HL-60 (cell line): ENCODE data around the gene B3GNT8.
"Not testable (repeated sequence)": the region's sequence is repeated elsewhere in the genome, so short reads cannot be mapped to it uniquely, and the experiment has no call there.

Experiments used
- DNase-seq, 2 experiments: peaks; one replicate each; pipeline ENCODE4 v3.0.0-alpha.2; 2010 to 2020; ENCODE audit warnings: low read depth in 1 of 2, low spot score in 1 of 2
- H3K27ac ChIP-seq: fragments of 250-450 bp; sonication (Bioruptor Pico); replicated peaks from 2 replicates; pipeline ENCODE4 v1.5.1; 2020; ENCODE audit warnings: mild to moderate bottlenecking, moderate library complexity
- H3K27me3 ChIP-seq: fragments of 250-450 bp; sonication (Bioruptor Pico); 2 replicates; pipeline ENCODE4 v1.5.1; 2021; ENCODE audit warnings: mild to moderate bottlenecking, moderate library complexity; ENCODE audit not compliant: insufficient read depth, poor library complexity, severe bottlenecking
- H3K4me3 ChIP-seq: replicated peaks from 2 replicates; pipeline ENCODE4 v1.5.1; 2011; ENCODE audit warnings: mild to moderate bottlenecking, control low read depth, low read length; ENCODE audit not compliant: insufficient read depth
- GABPA ChIP-seq: IDR thresholded peaks from 2 replicates; pipeline ENCODE4 v1.6.1; 2012; ENCODE audit warnings: low read depth
- POLR2AphosphoS5 ChIP-seq: IDR thresholded peaks from 2 replicates; pipeline ENCODE4 v1.6.1; 2012; ENCODE audit warnings: low read depth
- SPI1 ChIP-seq: IDR thresholded peaks from 2 replicates; pipeline ENCODE4 v1.6.1; 2012; ENCODE audit warnings: low read depth, mild to moderate bottlenecking, borderline replicate concordance
- TF ChIP-seq, protein P1 (sequence below): IDR thresholded peaks from 2 replicates; pipeline ENCODE4 v1.6.1; 2012; ENCODE audit warnings: low read depth; ENCODE audit not compliant: insufficient replicate concordance
- TF ChIP-seq, protein P2 (sequence below): IDR thresholded peaks from one replicate; pipeline ENCODE4 v1.5.1; 2011; ENCODE audit warnings: low read length, control low read depth, inconsistent platforms; ENCODE audit not compliant: insufficient read depth

Gene B3GNT8

DNA sequence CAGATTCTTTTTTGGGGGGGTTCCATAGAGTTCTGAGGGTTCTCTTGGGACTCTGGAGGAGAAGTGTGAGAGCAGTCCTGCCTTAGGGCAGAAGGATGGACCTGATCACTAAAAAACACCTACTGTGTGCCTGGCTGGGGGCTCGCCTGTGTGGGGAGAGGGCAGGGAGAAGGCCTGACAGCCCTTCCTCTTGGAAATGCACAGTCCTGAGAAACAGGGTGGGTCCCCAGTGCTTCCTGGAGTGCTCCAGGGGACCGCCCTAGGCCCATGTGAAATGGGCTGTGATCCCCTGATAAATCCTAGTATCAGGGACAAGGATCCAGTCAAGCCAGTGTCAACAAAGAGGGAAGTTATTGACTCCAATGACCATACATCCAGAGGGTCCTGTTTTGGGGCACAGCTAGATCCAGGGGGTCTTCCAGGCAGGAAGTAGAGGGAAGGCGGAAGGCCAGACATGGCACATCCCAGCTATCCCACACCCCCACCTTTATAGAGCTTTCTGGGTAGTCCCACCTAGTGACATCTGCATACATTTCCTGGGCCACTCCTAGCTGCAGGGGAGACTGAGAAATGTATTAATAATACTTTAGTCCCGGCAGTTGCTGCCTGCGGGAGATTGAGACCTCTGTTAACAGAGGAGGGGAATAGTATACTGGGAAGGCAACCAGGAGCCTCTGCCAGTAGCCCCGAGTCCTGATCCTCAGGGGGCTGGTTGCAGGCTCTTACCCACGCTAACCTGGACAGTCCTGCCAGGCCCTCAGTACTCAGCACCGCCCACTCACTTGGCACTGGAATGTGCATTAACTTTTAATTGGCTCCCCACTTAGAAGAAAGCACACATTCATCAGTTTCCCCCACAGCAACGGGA is 15.8 kb downstream of the B3GNT8 start:
- Histone ChIP-seq H3K27ac (peak overlapping the region; percentile 92), H3K27me3 (no peaks in the 10 kb centered on the region)
- DNase-seq = no peak

DNA sequence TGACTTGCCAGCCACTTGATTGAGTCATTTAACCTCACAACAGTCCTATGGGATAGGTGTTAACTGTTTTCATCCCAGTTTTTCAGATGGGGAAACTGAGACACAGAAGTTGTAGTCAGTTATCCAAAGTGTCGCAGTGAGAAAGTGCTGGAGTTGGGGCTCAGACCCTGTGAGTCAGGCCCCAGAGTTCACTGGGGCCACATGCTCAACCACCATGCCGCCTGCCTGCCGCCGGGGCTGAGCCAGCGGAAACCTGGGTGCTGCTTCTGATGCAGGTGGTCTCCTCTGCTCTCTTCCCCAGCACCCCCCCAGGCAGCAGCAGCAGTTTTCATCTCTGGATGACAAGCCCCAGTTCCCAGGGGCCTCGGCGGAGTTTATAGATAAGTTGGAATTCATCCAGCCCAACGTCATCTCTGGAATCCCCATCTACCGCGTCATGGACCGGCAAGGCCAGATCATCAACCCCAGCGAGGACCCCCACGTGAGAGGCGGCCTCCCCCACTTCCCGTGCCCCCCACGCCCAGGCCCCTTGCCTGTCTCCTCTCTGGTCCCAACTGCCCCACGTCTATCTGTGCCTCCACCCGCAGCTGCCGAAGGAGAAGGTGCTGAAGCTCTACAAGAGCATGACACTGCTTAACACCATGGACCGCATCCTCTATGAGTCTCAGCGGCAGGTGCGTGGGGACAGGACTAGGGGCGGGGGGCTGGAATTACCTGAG is 16.7 kb downstream of the B3GNT8 start:
- Histone ChIP-seq H3K4me3 (no peak overlapping the region), H3K27me3 (no peaks in the 10 kb centered on the region), H3K27ac (peak overlapping the region; percentile 92)
- TF ChIP-seq, protein P1, sequence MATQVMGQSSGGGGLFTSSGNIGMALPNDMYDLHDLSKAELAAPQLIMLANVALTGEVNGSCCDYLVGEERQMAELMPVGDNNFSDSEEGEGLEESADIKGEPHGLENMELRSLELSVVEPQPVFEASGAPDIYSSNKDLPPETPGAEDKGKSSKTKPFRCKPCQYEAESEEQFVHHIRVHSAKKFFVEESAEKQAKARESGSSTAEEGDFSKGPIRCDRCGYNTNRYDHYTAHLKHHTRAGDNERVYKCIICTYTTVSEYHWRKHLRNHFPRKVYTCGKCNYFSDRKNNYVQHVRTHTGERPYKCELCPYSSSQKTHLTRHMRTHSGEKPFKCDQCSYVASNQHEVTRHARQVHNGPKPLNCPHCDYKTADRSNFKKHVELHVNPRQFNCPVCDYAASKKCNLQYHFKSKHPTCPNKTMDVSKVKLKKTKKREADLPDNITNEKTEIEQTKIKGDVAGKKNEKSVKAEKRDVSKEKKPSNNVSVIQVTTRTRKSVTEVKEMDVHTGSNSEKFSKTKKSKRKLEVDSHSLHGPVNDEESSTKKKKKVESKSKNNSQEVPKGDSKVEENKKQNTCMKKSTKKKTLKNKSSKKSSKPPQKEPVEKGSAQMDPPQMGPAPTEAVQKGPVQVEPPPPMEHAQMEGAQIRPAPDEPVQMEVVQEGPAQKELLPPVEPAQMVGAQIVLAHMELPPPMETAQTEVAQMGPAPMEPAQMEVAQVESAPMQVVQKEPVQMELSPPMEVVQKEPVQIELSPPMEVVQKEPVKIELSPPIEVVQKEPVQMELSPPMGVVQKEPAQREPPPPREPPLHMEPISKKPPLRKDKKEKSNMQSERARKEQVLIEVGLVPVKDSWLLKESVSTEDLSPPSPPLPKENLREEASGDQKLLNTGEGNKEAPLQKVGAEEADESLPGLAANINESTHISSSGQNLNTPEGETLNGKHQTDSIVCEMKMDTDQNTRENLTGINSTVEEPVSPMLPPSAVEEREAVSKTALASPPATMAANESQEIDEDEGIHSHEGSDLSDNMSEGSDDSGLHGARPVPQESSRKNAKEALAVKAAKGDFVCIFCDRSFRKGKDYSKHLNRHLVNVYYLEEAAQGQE = no peak
- TF ChIP-seq SPI1 (no peak), POLR2AphosphoS5 (no peak), GABPA (no peak)
- TF ChIP-seq, protein P2, sequence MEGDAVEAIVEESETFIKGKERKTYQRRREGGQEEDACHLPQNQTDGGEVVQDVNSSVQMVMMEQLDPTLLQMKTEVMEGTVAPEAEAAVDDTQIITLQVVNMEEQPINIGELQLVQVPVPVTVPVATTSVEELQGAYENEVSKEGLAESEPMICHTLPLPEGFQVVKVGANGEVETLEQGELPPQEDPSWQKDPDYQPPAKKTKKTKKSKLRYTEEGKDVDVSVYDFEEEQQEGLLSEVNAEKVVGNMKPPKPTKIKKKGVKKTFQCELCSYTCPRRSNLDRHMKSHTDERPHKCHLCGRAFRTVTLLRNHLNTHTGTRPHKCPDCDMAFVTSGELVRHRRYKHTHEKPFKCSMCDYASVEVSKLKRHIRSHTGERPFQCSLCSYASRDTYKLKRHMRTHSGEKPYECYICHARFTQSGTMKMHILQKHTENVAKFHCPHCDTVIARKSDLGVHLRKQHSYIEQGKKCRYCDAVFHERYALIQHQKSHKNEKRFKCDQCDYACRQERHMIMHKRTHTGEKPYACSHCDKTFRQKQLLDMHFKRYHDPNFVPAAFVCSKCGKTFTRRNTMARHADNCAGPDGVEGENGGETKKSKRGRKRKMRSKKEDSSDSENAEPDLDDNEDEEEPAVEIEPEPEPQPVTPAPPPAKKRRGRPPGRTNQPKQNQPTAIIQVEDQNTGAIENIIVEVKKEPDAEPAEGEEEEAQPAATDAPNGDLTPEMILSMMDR = no peak
- DNase-seq = no peak

More for the DNA sequence above, 15.8 kb downstream of the B3GNT8 start:
- TF ChIP-seq, protein P1 = no peak
- TF ChIP-seq SPI1 (no peak), POLR2AphosphoS5 (no peak), GABPA (no peak)
- TF ChIP-seq, protein P2 = no peak
- H3K4me3 ChIP-seq = no peak overlapping the region

DNA sequence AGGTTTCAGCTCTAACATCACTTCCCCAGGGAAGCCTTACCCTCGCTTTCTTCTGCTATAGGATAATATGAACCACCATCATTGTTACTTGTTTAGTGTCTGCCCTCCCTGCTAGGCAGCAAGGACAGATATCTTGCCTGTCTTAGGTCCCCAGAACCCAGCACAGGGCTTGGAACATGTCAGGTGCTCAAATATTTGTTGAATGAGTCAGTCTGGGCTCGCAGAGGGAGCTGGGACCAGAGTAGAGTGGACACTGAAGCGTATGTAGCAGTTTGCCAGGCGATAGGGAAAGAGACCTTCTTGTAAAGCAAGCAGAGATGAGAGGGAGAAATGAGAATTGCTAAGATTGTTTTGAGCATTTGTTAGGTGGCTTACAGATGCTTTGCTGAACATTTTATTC is 17.9 kb downstream of the B3GNT8 start:
- Histone ChIP-seq H3K27me3 (no peaks in the 10 kb centered on the region), H3K27ac (peak overlapping the region; percentile 92), H3K4me3 (no peak overlapping the region)
- no peak for DNase-seq
- TF ChIP-seq, protein P2 = no peak

DNA sequence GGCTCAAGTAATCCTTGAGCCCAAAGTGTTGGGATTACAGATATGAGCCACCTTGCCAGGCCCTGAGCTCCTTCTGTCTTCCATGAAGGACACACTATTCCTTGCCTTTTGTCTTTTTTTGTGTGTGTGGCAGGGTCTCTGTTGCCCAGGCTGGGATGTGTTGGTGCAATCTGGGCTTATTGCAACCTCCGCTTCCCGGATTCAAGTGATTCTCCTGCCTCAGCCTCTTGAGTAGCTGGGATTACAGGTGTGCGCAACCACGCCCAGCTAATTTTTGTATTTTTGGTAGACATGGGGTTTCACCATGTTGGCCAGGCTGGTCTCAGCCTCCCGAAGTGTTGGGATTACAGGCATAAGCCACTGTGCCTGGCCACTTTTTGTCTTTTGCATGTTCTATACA is 18.3 kb downstream of the B3GNT8 start:
- not testable (repeated sequence) for DNase-seq, H3K4me3 ChIP-seq, H3K27me3 ChIP-seq
- peak overlapping the region; percentile 92 for H3K27ac ChIP-seq
